Neuronal stem cell (in vitro differentiated cells): ENCODE data around the gene GLB1L.

Experiments
- DNase-seq: peaks from one replicate; pipeline ENCODE4 v3.0.0-alpha.2; 2013; ENCODE audit warnings: low spot score
- H2AFZ ChIP-seq: one replicate; pipeline ENCODE4 v1.6.1; 2013; ENCODE audit warnings: mild to moderate bottlenecking, low read length, inconsistent platforms
- H2AK5ac ChIP-seq: 2 replicates; pipeline ENCODE4 v1.6.1; 2013; ENCODE audit warnings: low read depth, mild to moderate bottlenecking, inconsistent platforms, low read length, moderate library complexity, mixed read lengths
- H2BK120ac ChIP-seq: 2 replicates; pipeline ENCODE4 v1.6.1; 2013; ENCODE audit warnings: low read depth, mild to moderate bottlenecking, inconsistent platforms, low read length, moderate library complexity, mixed read lengths
- H2BK12ac ChIP-seq: one replicate; pipeline ENCODE4 v1.6.1; 2013; ENCODE audit warnings: low read length, inconsistent platforms
- H2BK15ac ChIP-seq: 2 replicates; pipeline ENCODE4 v1.6.1; 2013; ENCODE audit warnings: mild to moderate bottlenecking, low read length, inconsistent platforms, mixed read lengths
- H2BK5ac ChIP-seq: one replicate; pipeline ENCODE4 v1.6.1; 2013; ENCODE audit warnings: inconsistent platforms, mild to moderate bottlenecking, low read length, moderate library complexity
- H3K14ac ChIP-seq: one replicate; pipeline ENCODE4 v1.6.1; 2013; ENCODE audit warnings: low read length, inconsistent platforms
- H3K18ac ChIP-seq: 2 replicates; pipeline ENCODE4 v1.6.1; 2013; ENCODE audit warnings: low read length, inconsistent platforms
- H3K23ac ChIP-seq: 2 replicates; pipeline ENCODE4 v1.6.1; 2013; ENCODE audit warnings: low read depth, mild to moderate bottlenecking, mixed read lengths, low read length, inconsistent platforms; ENCODE audit not compliant: poor library complexity
- H3K27ac ChIP-seq: replicated peaks from 3 replicates; pipeline ENCODE4 v1.5.1; 2013; ENCODE audit warnings: low read length, inconsistent platforms
- H3K27me3 ChIP-seq, 3 experiments: 2 replicates each; pipeline ENCODE4 v1.6.1; 2013; ENCODE audit warnings: low read length in 3 of 3, mild to moderate bottlenecking in 2 of 3, inconsistent platforms in 1 of 3, low read depth in 1 of 3, mixed read lengths in 1 of 3, moderate library complexity in 1 of 3; ENCODE audit not compliant: control insufficient read depth in 3 of 3, insufficient read depth in 3 of 3
- H3K36me3 ChIP-seq, 2 donors: replicated peaks in 1 of 2; 2 replicates each; pipeline ENCODE4 v1.6.1; 2013; ENCODE audit warnings: low read length in 2 of 2; ENCODE audit not compliant: control insufficient read depth in 2 of 2, insufficient read depth in 2 of 2
- H3K4ac ChIP-seq: 2 replicates; pipeline ENCODE4 v1.6.1; 2013; ENCODE audit warnings: inconsistent platforms, mild to moderate bottlenecking, low read length, moderate library complexity
- H3K4me1 ChIP-seq, 2 donors: 1 replicate in 1 of 2; 2 replicates in 1 of 2; pipeline ENCODE4 v1.6.1; 2013; ENCODE audit warnings: low read length in 2 of 2, low read depth in 1 of 2; ENCODE audit not compliant: control insufficient read depth in 2 of 2, insufficient read depth in 1 of 2
- H3K4me2 ChIP-seq: one replicate; pipeline ENCODE4 v1.6.1; 2013; ENCODE audit warnings: mild to moderate bottlenecking, low read length, inconsistent platforms; ENCODE audit not compliant: insufficient read depth, poor library complexity, severe bottlenecking
- H3K4me3 ChIP-seq, 2 donors: 2 replicates each; pipeline ENCODE4 v1.5.1; 2013; ENCODE audit warnings: low read length in 2 of 2, mild to moderate bottlenecking in 2 of 2, inconsistent platforms in 1 of 2, moderate library complexity in 1 of 2
- H3K79me1 ChIP-seq: one replicate; pipeline ENCODE4 v1.6.1; 2013; ENCODE audit warnings: low read depth, mild to moderate bottlenecking, inconsistent platforms, low read length, moderate library complexity
- H3K9ac ChIP-seq: one replicate; pipeline ENCODE4 v1.6.1; 2013; ENCODE audit warnings: mild to moderate bottlenecking, low read depth, low read length, inconsistent platforms; ENCODE audit not compliant: poor library complexity
- H3K9me3 ChIP-seq, 2 donors: replicated peaks in 1 of 2; 2 replicates each; pipeline versions ENCODE3 to v1.6.1; 2013; ENCODE audit warnings: low read length in 2 of 2, mild to moderate bottlenecking in 2 of 2, inconsistent platforms in 1 of 2, low read depth in 1 of 2, mixed read lengths in 1 of 2, moderate library complexity in 1 of 2; ENCODE audit not compliant: control insufficient read depth in 2 of 2, insufficient read depth in 1 of 2
- H4K8ac ChIP-seq: one replicate; pipeline ENCODE4 v1.6.1; 2013; ENCODE audit warnings: low read depth, mild to moderate bottlenecking, inconsistent platforms, low read length, moderate library complexity
- H4K91ac ChIP-seq: one replicate; pipeline ENCODE4 v1.6.1; 2013; ENCODE audit warnings: low read length, low read depth, mild to moderate bottlenecking, inconsistent platforms; ENCODE audit not compliant: poor library complexity
- WGBS, 2 donors: extraction: QIAGEN DNeasy Blood & Tissue Kit; methylation state at CpG; one replicate each; pipeline ENCODE4 v1.1.7; 2013; ENCODE audit warnings: missing lambda C conversion rate in 2 of 2, mixed read lengths in 1 of 2; ENCODE audit not compliant: insufficient read length in 2 of 2, insufficient replicate concordance in 1 of 2; ENCODE audit errors: extremely low coverage in 2 of 2; 5-methylcytosine and 5-hydroxymethylcytosine counted together

GLB1L gene

DNA sequence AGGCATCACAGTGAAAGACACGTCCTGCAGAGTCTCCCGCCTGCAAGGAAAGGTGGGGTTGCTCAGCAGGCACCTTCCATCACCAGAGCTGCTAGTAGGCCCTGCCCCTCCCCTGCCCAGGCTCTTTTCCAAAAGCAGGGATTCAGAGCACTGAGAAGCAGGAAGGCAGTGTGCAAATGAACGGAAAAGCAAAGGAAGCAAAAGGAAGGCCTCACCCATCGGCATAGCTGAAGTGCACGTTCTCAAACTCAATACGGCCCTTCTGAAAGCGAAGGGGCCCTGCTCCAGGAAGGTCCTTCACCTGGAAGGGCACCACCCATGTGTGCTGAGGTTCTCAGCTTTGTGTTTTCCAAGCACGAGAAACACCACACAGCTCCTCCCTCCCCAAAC is 32.2 kb downstream of the GLB1L start:
- Histone ChIP-seq H2BK15ac (no peak overlapping the region), H3K79me1 (no peaks in the 10 kb centered on the region), H3K27me3 (no peaks in the 10 kb centered on the region), H2AK5ac (no peak overlapping the region), H4K91ac (no peak overlapping the region), H3K36me3 (peaks cover 54 to 81% of the 10 kb centered on the region in 2 donors), H3K14ac (no peak overlapping the region), H3K4ac (no peak overlapping the region), H2BK120ac (no peak overlapping the region), H2BK5ac (no peak overlapping the region), H3K9me3 (no peaks in the 10 kb centered on the region), H4K8ac (no peak overlapping the region), H3K4me1 (peaks cover 1 to 2% of the 10 kb centered on the region in 2 donors), H2BK12ac (no peak overlapping the region), H3K27ac (no peak overlapping the region), H3K9ac (peak overlapping the region; percentile 3), H2AFZ (no peak overlapping the region), H3K18ac (no peak overlapping the region), H3K23ac (no peak overlapping the region), H3K4me2 (no peak overlapping the region), H3K4me3 (no peak overlapping the region)
- no CpG with 5 or more reads among the region's 8 CpGs for WGBS, 2 donors
- no peak for DNase-seq

DNA sequence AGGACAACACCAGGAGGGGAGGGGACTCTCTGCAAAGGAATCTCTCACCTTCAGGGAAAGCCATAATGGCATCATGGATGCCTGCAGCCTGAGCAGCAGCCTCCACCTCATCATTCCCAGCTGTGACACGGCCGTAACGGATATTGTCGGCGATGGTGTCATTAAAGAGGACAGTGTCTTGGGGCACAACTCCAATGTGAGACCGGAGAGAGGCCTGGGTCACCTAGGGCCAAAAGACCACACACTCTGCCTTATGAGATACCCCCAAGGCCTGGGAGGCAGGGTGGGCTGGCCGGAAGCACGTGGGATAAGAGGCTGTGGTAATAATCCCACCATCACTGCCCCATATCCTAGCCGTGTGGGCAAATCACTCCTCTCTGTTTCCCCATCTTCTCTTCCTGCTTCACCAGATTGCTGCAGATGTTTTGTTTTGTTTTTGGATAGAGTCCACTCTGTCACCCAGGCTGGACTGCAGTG is 34.3 kb downstream of the GLB1L start:
- Histone ChIP-seq H4K91ac (no peak overlapping the region), H3K4me2 (no peak overlapping the region), H2BK15ac (no peak overlapping the region), H3K4me1 (peaks cover 7 to 8% of the 10 kb centered on the region in 2 donors), H4K8ac (no peak overlapping the region), H2AK5ac (no peak overlapping the region), H3K9ac (no peak overlapping the region), H2AFZ (no peak overlapping the region), H3K36me3 (peaks cover 52 to 76% of the 10 kb centered on the region in 2 donors), H3K79me1 (no peaks in the 10 kb centered on the region), H2BK12ac (no peak overlapping the region), H3K27me3 (no peaks in the 10 kb centered on the region), H3K4ac (no peak overlapping the region), H3K27ac (no peak overlapping the region), H3K23ac (no peak overlapping the region), H3K18ac (no peak overlapping the region), H2BK120ac (no peak overlapping the region), H3K14ac (no peak overlapping the region), H3K4me3 (no peak overlapping the region), H2BK5ac (no peak overlapping the region), H3K9me3 (no peaks in the 10 kb centered on the region)
- no peak for DNase-seq
- no CpG with 5 or more reads among the region's 9 CpGs for WGBS, 2 donors

DNA sequence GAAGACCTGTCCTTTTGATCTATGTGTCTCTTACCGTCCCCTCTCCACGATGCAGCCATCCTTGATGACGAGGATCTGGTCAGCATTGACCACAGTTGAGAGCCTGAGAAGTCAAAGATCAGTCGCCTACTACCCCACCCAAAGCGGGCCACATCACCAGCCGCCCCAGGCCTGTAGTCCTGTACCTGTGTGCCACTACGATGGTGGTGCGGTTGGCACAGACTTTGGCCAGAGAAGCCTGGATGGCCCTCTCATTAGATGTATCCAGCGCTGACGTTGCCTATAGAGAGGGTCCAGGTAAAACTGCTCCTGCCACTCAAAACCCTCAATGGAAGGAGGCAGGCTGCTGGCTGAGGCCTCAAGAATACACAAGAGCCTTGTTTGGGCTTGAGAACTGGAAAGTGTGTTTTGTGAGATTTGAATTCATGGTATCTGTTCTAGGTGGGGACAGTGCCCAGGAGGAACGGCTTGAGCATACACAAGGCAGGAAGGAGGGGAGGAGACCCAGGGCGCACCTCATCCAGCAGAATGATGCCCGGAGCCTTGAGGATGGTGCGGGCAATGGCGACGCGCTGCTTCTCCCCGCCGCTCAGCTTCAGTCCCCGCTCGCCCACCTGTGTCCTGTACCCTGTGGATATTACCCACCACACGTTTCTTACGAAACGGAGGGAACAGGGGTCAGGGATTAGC is 34.9 kb downstream of the GLB1L start:
- H3K18ac ChIP-seq: no peak overlapping the region
- no peak for DNase-seq
- H3K4ac ChIP-seq: no peak overlapping the region
- no CpG with 5 or more reads among the region's 24 CpGs for WGBS, 2 donors
- peaks cover 51 to 70% of the 10 kb centered on the region in 2 donors for H3K36me3 ChIP-seq
- no peaks in the 10 kb centered on the region for H3K9me3 ChIP-seq
- H3K27ac ChIP-seq: no peak overlapping the region
- H2BK5ac ChIP-seq: no peak overlapping the region
- H4K8ac ChIP-seq: no peak overlapping the region
- H3K14ac ChIP-seq: no peak overlapping the region
- no peak overlapping the region for H4K91ac ChIP-seq
- no peak overlapping the region for H3K4me3 ChIP-seq
- H3K79me1 ChIP-seq: no peaks in the 10 kb centered on the region
- no peak overlapping the region for H2BK120ac ChIP-seq
- H3K4me1 ChIP-seq: peaks cover 7 to 8% of the 10 kb centered on the region in 2 donors
- no peak overlapping the region for H2BK15ac ChIP-seq
- H2BK12ac ChIP-seq: no peak overlapping the region
- H3K4me2 ChIP-seq: no peak overlapping the region
- H2AFZ ChIP-seq: no peak overlapping the region
- H3K9ac ChIP-seq: no peak overlapping the region
- no peaks in the 10 kb centered on the region for H3K27me3 ChIP-seq
- no peak overlapping the region for H3K23ac ChIP-seq
- H2AK5ac ChIP-seq: no peak overlapping the region

DNA sequence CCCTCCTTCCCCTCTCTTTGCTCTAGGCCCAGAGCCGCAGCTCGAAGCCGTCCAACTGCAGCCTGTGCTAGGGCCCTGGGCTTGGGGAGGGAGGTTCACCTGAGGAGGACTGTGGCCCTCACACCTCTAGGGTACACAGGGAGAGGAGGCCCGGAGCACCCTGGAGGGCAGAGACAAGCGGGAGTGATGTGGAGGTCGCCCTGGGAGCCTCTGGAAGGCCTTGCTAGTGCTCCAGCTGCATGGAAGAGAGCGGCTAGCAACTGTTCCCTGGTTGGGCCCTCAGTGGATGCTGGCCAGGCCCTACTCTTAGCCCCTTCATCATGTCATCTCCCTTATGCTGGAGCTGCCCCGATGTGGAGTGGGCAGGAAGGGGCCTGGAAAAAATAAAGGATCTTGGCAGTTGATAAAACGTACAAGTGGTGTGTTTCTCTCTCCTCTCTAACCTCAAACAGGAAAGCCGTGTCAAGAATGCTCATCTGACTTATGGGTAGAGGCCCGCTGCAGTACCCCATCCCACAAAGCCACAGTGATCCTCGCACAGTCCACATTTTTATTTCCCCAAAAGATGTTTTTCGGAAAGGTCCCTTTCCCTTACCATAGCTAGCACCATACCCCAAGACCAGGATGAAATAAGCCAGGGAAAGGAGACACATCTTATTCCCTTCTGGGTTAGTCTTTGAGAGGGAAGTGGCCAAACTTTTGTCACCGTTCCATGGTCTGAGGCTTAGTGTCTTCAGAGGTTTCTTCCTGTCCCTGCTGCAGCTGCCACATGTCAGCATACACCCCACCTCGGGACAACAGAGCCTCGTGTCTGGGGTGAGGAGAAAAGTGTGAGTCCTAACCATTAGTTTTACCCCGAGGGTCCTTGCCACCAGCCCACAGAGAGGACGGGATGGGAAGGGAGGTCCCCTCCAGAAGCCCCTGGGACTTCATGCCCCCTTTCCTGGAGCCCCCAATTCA is 35.7 kb downstream of the GLB1L start:
- Histone ChIP-seq H3K79me1 (no peaks in the 10 kb centered on the region), H2AFZ (no peak overlapping the region), H3K27ac (no peak overlapping the region), H3K14ac (no peak overlapping the region), H2AK5ac (no peak overlapping the region), H3K27me3 (no peaks in the 10 kb centered on the region), H3K9me3 (peaks cover 0 to 2% of the 10 kb centered on the region in 2 donors), H3K4me3 (no peak overlapping the region), H4K8ac (no peak overlapping the region), H2BK120ac (no peak overlapping the region), H2BK12ac (no peak overlapping the region), H3K4me2 (no peak overlapping the region), H4K91ac (no peak overlapping the region), H3K23ac (no peak overlapping the region), H3K4ac (no peak overlapping the region), H2BK5ac (no peak overlapping the region), H3K9ac (peak overlapping the region; percentile 24), H3K36me3 (peaks cover 47 to 62% of the 10 kb centered on the region in 2 donors), H3K18ac (no peak overlapping the region), H3K4me1 (peaks cover 7 to 8% of the 10 kb centered on the region in 2 donors), H2BK15ac (no peak overlapping the region)
- no peak for DNase-seq
- no CpG with 5 or more reads among the region's 18 CpGs for WGBS, 2 donors
